Body of pancreas (tissue), 4 donors: Measurements from ENCODE around the gene CKMT2.

Experiments
- POLR2A ChIP-seq, 3 donors: fragments of 450-650 bp; IDR thresholded peaks; one replicate each; pipeline ENCODE4 v1.6.1; 2016; ENCODE audit warnings: antibody characterized with exemption in 3 of 3, mild to moderate bottlenecking in 2 of 3
- TF ChIP-seq, protein P1 (sequence below), 7 experiments: fragments of 450-650 bp in 4 of 7; fragments of 200-600 bp in 3 of 7; sonication (generic) in 3 of 7; IDR thresholded peaks; one replicate each; pipeline ENCODE4 v1.5.1; 2016 to 2019; ENCODE audit warnings: antibody characterized with exemption in 7 of 7

DNA sequence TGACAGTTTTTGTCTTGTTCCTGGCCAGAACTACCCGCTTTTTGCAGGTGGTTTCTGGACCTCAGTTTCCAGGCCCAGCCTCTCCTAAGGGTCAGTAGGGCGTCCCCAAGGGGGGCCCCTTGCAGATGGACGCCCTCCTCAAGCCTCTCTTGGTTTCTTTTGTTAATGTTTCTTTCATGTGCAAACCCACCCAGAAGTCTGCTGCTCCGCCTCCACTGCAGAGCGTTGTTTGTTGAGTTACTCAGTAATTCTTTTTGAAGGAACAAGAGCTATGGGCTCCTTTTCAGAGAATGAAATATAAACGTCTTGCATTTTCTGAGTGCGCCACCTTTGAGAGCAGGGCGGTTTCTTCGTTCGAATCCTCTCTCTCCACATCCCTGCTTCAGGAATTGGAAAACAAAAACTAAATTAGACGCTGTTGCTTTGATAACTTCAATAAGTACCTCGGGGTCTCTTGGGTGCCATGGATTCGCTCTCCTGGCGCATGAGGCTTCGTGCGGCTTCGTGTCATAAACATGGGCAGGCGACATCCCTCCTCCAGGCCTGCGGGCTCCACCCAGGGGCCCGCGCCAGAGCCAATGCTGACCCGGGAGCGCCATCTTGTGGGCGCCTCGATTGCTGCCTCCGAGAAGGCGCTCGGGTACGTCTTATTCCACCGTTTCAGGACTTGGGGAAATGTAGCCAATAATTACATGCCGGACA is 38.3 kb upstream of the CKMT2 start:
- TF ChIP-seq, protein P1, sequence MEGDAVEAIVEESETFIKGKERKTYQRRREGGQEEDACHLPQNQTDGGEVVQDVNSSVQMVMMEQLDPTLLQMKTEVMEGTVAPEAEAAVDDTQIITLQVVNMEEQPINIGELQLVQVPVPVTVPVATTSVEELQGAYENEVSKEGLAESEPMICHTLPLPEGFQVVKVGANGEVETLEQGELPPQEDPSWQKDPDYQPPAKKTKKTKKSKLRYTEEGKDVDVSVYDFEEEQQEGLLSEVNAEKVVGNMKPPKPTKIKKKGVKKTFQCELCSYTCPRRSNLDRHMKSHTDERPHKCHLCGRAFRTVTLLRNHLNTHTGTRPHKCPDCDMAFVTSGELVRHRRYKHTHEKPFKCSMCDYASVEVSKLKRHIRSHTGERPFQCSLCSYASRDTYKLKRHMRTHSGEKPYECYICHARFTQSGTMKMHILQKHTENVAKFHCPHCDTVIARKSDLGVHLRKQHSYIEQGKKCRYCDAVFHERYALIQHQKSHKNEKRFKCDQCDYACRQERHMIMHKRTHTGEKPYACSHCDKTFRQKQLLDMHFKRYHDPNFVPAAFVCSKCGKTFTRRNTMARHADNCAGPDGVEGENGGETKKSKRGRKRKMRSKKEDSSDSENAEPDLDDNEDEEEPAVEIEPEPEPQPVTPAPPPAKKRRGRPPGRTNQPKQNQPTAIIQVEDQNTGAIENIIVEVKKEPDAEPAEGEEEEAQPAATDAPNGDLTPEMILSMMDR (IDR thresholded peaks at IDR 0.05) = peak; percentile 70 to 89 (median 80)
- no peak for TF ChIP-seq POLR2A (IDR thresholded peaks at IDR 0.05)
